Right lobe of liver (tissue), 6 donors: ENCODE data around the gene ANO6. TPM values are rescaled to one million over a fixed set of nuclear protein-coding genes. Genes with fewer than 3 reads are reported as not detected.

ENCODE experiments used
- ATAC-seq, 4 donors: fragments of 200-7000 bp; cut with Tn5 transposase; one replicate each; pipeline ENCODE4 v1.9.1; 2020; ENCODE audit warnings: mild to moderate bottlenecking in 4 of 4, moderate library complexity in 4 of 4
- DNase-seq, 3 donors: peaks; one replicate each; pipeline ENCODE4 v3.0.0-alpha.2; 2020
- H3K27ac ChIP-seq, 3 donors: fragments of 200-600 bp; one replicate each; pipeline ENCODE4 v1.8.0; 2022
- H3K27me3 ChIP-seq, 2 donors: fragments of 200-600 bp; one replicate each; pipeline ENCODE4 v1.8.0; 2022
- H3K36me3 ChIP-seq, 4 donors: fragments of 200-600 bp; sonication (generic) in 1 of 4; one replicate each; pipeline versions ENCODE4 v1.5.1 to v1.8.0; 2017 to 2022; ENCODE audit warnings: control low read depth in 1 of 4
- H3K4me1 ChIP-seq, 4 donors: fragments of 200-600 bp; sonication (generic) in 1 of 4; one replicate each; pipeline versions ENCODE4 v1.5.1 to v1.8.0; 2017 to 2022; ENCODE audit warnings: control low read depth in 1 of 4
- H3K4me3 ChIP-seq, 3 donors: fragments of 200-600 bp; one replicate each; pipeline ENCODE4 v1.8.0; 2022
- H3K9me3 ChIP-seq, 4 donors: fragments of 200-600 bp; sonication (generic) in 1 of 4; one replicate each; pipeline versions ENCODE4 v1.5.1 to v1.8.0; 2017 to 2022; ENCODE audit warnings: control low read depth in 1 of 4
- POLR2A ChIP-seq: fragments of 450-650 bp; IDR thresholded peaks from one replicate; pipeline ENCODE4 v1.6.1; 2017; ENCODE audit warnings: antibody characterized with exemption, mild to moderate bottlenecking
- WGBS: methylation state at CpG from one replicate; pipeline ENCODE4 v1.1.6; 2018; ENCODE audit warnings: low coverage, low lambda C conversion rate; ENCODE audit not compliant: insufficient coverage; ENCODE audit errors: missing lambda C conversion rate; 5-methylcytosine and 5-hydroxymethylcytosine counted together
- intact Hi-C, 2 donors: fragments of 100-400 bp; cut with DNase I; formaldehyde crosslinking; loops; one replicate each; pipeline versions ENCODE4 v1.11.2 to v1.14.1; 2022
- total RNA-seq, 6 experiments: library from RNA; depleted of rRNA in 2 of 6; stranded (reverse); fragments of >200 nt in 2 of 6; fragmentation: NEBNext Ultra II Directional in 3 of 6; extraction: Animal tissue kit (Norgen Biotek cat#: 25700) in 3 of 6; gene quantifications; one replicate each; pipeline versions ENCODE4 v1.1.0 to v1.2.4, GENCODE V29; 2016 to 2023
- TF ChIP-seq, protein P1 (sequence below), 4 donors: fragments of 200-600 bp in 3 of 4; fragments of 450-650 bp in 1 of 4; IDR thresholded peaks; one replicate each; pipeline versions ENCODE4 v1.5.1 to v1.8.0; 2016 to 2022; ENCODE audit warnings: antibody characterized with exemption in 4 of 4, mild to moderate bottlenecking in 2 of 4
- donor health status: DM: no; HTN: yes; CAD: no.
- donor health status: DM: no; HTN: no; CAD: no.
- donor health status: DM: no; HTN: no; CAD: no.
- donor health status: DM: no; HTN: yes; CAD: no.
- donor health status: DM: no; HTN: yes; CAD: no.

The ANO6 gene
- total RNA-seq, 6 experiments from 2014 or later: 41.8 to 78.5 (median 48.9) TPM

DNA sequence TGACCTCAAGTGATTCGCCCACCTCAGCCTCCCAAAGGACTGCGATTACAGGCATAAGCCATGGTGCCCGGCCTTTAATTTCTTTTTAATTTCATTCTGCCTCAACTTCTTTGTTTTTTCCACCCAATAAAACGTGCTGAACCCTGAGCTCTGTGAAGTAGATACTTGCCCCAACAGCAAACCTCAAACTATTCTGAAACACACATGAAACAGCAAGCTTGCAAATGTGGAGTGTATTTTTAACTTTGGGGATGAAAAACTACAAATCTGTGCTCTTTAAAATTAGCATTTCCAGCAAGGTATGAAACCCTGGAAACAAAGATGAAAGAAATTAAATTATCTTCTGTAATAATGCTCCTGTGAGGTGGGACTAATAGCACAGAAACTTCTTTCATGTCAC is 246.6 kb downstream of the ANO6 start:
- H3K4me1 ChIP-seq: no peaks in the 10 kb centered on the region
- no peaks in the 10 kb centered on the region for H3K27me3 ChIP-seq
- no peak overlapping the region for H3K4me3 ChIP-seq
- no peak overlapping the region for H3K27ac ChIP-seq
- ATAC-seq (no peak), DNase-seq (no peak)
- TF ChIP-seq, protein P1, sequence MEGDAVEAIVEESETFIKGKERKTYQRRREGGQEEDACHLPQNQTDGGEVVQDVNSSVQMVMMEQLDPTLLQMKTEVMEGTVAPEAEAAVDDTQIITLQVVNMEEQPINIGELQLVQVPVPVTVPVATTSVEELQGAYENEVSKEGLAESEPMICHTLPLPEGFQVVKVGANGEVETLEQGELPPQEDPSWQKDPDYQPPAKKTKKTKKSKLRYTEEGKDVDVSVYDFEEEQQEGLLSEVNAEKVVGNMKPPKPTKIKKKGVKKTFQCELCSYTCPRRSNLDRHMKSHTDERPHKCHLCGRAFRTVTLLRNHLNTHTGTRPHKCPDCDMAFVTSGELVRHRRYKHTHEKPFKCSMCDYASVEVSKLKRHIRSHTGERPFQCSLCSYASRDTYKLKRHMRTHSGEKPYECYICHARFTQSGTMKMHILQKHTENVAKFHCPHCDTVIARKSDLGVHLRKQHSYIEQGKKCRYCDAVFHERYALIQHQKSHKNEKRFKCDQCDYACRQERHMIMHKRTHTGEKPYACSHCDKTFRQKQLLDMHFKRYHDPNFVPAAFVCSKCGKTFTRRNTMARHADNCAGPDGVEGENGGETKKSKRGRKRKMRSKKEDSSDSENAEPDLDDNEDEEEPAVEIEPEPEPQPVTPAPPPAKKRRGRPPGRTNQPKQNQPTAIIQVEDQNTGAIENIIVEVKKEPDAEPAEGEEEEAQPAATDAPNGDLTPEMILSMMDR (IDR thresholded peaks at IDR 0.05): no peak
- TF ChIP-seq POLR2A: no peak
- H3K36me3 ChIP-seq: no peaks in the 10 kb centered on the region
- H3K9me3 ChIP-seq: no peaks in the 10 kb centered on the region
- 70% methylated on average over 3 of the region's 4 CpGs for WGBS
- intact Hi-C loops: no loop called here

DNA sequence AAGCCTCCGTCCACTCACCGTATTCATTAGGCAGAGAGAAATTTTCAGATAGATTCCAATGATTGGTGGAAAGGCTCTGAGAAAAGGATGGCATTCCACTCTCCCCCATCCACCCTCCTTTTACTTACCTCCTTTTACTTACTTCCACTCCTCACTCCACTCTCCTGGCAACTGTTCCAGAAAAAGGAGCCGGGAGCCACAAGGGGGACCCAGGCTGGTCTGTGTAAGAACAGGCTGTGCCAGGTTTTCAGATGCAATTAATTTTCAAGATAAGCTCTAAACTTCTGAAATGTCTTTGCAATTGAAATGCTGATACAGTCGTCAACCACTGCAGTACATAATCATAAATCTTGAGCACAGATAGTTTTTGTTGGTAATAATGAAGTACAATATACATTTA is 248.8 kb downstream of the ANO6 start:
- Histone ChIP-seq H3K9me3 (no peaks in the 10 kb centered on the region), H3K36me3 (no peaks in the 10 kb centered on the region), H3K4me3 (no peak overlapping the region), H3K27me3 (no peaks in the 10 kb centered on the region), H3K4me1 (no peaks in the 10 kb centered on the region), H3K27ac (no peak overlapping the region)
- no peak for ATAC-seq
- TF ChIP-seq POLR2A: no peak
- TF ChIP-seq, protein P1 (IDR thresholded peaks at IDR 0.05): no peak
- intact Hi-C loops: no loop called here
- WGBS: 57% methylated on average over 4 of the region's 4 CpGs
- no peak for DNase-seq

DNA sequence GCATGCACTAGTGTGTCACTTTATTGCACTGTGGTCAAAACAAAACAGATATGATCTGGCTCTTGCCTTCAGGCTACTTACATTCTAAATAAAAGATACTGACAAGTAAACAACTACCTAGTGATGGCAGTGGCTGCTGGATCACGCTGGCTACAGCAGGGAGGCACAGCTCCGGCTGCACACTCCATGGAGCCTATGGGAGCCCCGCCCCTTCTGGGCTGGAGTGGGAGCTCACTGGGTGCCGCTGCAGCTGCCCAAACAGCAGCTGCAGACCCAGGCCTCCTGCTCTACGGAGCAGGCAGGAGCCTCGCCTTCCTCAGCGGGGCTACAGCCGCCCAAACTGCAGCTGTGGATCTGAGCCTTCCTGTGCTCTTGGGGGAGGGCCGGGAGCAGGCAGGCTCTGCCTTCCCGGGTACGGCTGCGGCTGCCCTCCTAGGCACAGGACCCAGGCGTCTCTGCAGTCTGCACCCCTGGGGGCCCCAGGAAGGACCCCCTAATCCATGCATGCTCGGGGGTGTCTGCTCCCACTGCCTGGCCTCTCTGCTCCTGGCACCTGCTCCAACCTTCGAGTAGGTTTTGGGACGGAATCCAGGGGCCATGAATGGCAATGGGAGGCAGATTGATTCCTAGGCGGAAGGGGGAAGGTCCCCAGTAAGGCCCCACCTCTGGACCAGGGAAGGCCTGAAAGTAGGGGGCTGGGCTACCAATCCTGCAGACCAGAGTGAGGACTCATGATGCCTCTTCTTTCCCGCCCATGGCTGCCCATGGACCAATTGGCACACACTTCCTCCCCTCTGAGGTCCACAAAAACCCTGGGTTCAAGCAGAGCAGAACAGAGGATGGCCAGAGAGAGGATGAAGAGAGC is 253.1 kb downstream of the ANO6 start:
- no peak for DNase-seq
- no peaks in the 10 kb centered on the region for H3K4me1 ChIP-seq
- no peaks in the 10 kb centered on the region for H3K27me3 ChIP-seq
- no peak for ATAC-seq
- no peak overlapping the region for H3K4me3 ChIP-seq
- WGBS: 67% methylated on average over 2 of the region's 18 CpGs
- H3K9me3 ChIP-seq: no peaks in the 10 kb centered on the region
- TF ChIP-seq, protein P1 (IDR thresholded peaks at IDR 0.05): no peak
- TF ChIP-seq POLR2A: no peak
- no peak overlapping the region for H3K27ac ChIP-seq
- intact Hi-C loops: no loop called here
- no peaks in the 10 kb centered on the region for H3K36me3 ChIP-seq

DNA sequence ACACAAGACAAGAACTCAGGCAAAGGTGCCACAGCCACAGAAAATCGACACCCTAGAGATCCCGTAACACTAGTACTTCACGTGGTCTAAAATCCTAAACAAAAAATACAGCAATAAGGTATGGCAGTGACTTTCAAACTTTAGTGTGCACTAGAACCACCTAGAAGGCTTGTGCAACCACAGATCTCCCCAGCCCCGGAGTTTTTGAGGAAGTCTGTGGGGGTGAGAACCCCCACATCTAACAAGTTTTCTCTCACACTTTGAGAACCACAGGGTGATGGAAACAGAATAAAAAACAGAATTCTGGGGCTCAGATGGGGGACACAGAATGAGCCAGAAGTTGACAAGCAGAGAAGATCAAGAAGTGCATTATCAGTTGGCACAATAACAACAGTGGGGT is 254.0 kb downstream of the ANO6 start:
- intact Hi-C loops: no loop called here
- Histone ChIP-seq H3K9me3 (no peaks in the 10 kb centered on the region), H3K36me3 (no peaks in the 10 kb centered on the region), H3K4me1 (no peaks in the 10 kb centered on the region), H3K4me3 (no peak overlapping the region), H3K27ac (no peak overlapping the region), H3K27me3 (no peaks in the 10 kb centered on the region)
- ATAC-seq (no peak), DNase-seq (no peak)
- TF ChIP-seq, protein P1 (IDR thresholded peaks at IDR 0.05): no peak
- TF ChIP-seq POLR2A: no peak
- WGBS: 52% methylated on average over 4 of the region's 4 CpGs
